H1 (cell line): Measurements from ENCODE around the gene FLRT1. TPM values are rescaled to one million over a fixed set of nuclear protein-coding genes. Genes with fewer than 3 reads are reported as not detected.

Source experiments
- CTCF ChIA-PET: fragments of 300-600 bp; sonication (Branson Sonifier 250); formaldehyde crosslinking; loops from one replicate; lab custom pipeline; 2021; ENCODE audit not compliant: partially characterized antibody; lab: Charles Lee
- POLR2A ChIA-PET: fragments of 300-600 bp; sonication (Branson Sonifier 250); formaldehyde crosslinking; loops from one replicate; lab custom pipeline; 2021; ENCODE audit warnings: inconsistent platforms; ENCODE audit not compliant: partially characterized antibody; lab: Charles Lee
- DNase-seq, 2 experiments: peaks; one replicate each; pipeline versions ENCODE4 v3.0.0 to v3.0.0-alpha.2; 2010 to 2022; ENCODE audit warnings: low spot score in 2 of 2, low read depth in 1 of 2, mixed read lengths in 1 of 2
- FAIRE-seq: peaks from 2 replicates; lab custom pipeline; 2011; peaks lifted over from hg19 to GRCh38; lab: Jason Lieb, UNC
- H2AFZ ChIP-seq: 2 replicates; pipeline ENCODE4 v1.8.1; 2012; ENCODE audit warnings: low read length, inconsistent platforms
- H2AK5ac ChIP-seq: 2 replicates; pipeline ENCODE4 v1.6.1; 2013; ENCODE audit warnings: low read depth, low read length
- H2BK120ac ChIP-seq: replicated peaks from 2 replicates; pipeline ENCODE3; 2013; ENCODE audit warnings: low read depth, low read length, inconsistent platforms
- H2BK12ac ChIP-seq: 2 replicates; pipeline ENCODE4 v1.6.1; 2013; ENCODE audit warnings: low read depth, low read length
- H2BK15ac ChIP-seq: 2 replicates; pipeline ENCODE4 v1.6.1; 2013; ENCODE audit warnings: low read length
- H2BK20ac ChIP-seq: 2 replicates; pipeline ENCODE4 v1.6.1; 2013; ENCODE audit warnings: low read length
- H2BK5ac ChIP-seq: 2 replicates; pipeline ENCODE4 v1.6.1; 2013; ENCODE audit warnings: low read depth, low read length
- H3K14ac ChIP-seq: 2 replicates; pipeline ENCODE4 v1.6.1; 2013; ENCODE audit warnings: inconsistent platforms; ENCODE audit not compliant: insufficient read length
- H3K18ac ChIP-seq: 2 replicates; pipeline ENCODE4 v1.6.1; 2013; ENCODE audit warnings: low read length; ENCODE audit errors: extremely low read depth
- H3K23ac ChIP-seq: 2 replicates; pipeline ENCODE4 v1.6.1; 2013; ENCODE audit warnings: inconsistent platforms; ENCODE audit not compliant: insufficient read length
- H3K23me2 ChIP-seq: 2 replicates; pipeline ENCODE4 v1.6.1; 2013; ENCODE audit warnings: low read depth, low read length
- H3K27ac ChIP-seq: 2 replicates; pipeline ENCODE4 v1.6.1; 2011; ENCODE audit warnings: low read depth, low read length, inconsistent platforms
- H3K27me3 ChIP-seq, 4 experiments: replicated peaks in 1 of 4; 1 replicate in 1 of 4; 2 replicates in 3 of 4; pipeline versions ENCODE4 v1.6.1 to v1.8.1; 2011 to 2013; ENCODE audit warnings: low read length in 3 of 4, mild to moderate bottlenecking in 3 of 4, inconsistent platforms in 2 of 4, mixed read lengths in 2 of 4, moderate library complexity in 1 of 4; ENCODE audit not compliant: control insufficient read depth in 3 of 4, insufficient read depth in 3 of 4; ENCODE audit errors: extremely low read depth in 1 of 4
- H3K36me3 ChIP-seq, 4 experiments: 2 replicates each; pipeline versions ENCODE4 v1.6.1 to v1.8.1; 2011 to 2013; ENCODE audit warnings: mild to moderate bottlenecking in 4 of 4, low read length in 3 of 4, moderate library complexity in 2 of 4, control low read depth in 1 of 4, inconsistent platforms in 1 of 4; ENCODE audit not compliant: insufficient read depth in 4 of 4, control insufficient read depth in 2 of 4
- H3K4ac ChIP-seq: replicated peaks from 2 replicates; pipeline ENCODE3; 2013; ENCODE audit warnings: low read length, low read depth, mixed read lengths, inconsistent platforms; ENCODE audit not compliant: insufficient read length
- H3K4me1 ChIP-seq, 4 experiments: replicated peaks in 1 of 4; 1 replicate in 1 of 4; 2 replicates in 3 of 4; pipeline versions ENCODE4 v1.6.1 to v1.8.1; 2011 to 2013; ENCODE audit warnings: low read length in 3 of 4, inconsistent platforms in 2 of 4, mixed read lengths in 1 of 4; ENCODE audit not compliant: insufficient read depth in 4 of 4, control insufficient read depth in 3 of 4
- H3K4me2 ChIP-seq, 2 experiments: 2 replicates each; pipeline versions ENCODE4 v1.6.1 to v1.8.1; 2011 to 2013; ENCODE audit warnings: low read depth in 2 of 2, low read length in 2 of 2, control low read depth in 1 of 2, inconsistent platforms in 1 of 2, mild to moderate bottlenecking in 1 of 2; ENCODE audit not compliant: insufficient read depth in 1 of 2
- H3K4me3 ChIP-seq, 4 experiments: fragments of 200-600, 300-600 bp in 1 of 4; sonication (generic), shearing (Covaris generic), sonication (Bioruptor Twin) in 1 of 4; 2 replicates each; pipeline versions ENCODE4 v1.5.1 to v1.8.1; 2011 to 2016; ENCODE audit warnings: low read length in 4 of 4, low read depth in 3 of 4, control low read depth in 2 of 4, inconsistent platforms in 2 of 4, mild to moderate bottlenecking in 2 of 4, mixed read lengths in 1 of 4, moderate library complexity in 1 of 4; ENCODE audit not compliant: insufficient read depth in 2 of 4; ENCODE audit errors: extremely low read depth in 1 of 4
- H3K56ac ChIP-seq: replicated peaks from 2 replicates; pipeline ENCODE3; 2013; ENCODE audit warnings: low read depth, mild to moderate bottlenecking, mixed read lengths, low read length, inconsistent platforms; ENCODE audit not compliant: insufficient read length
- H3K79me1 ChIP-seq: 2 replicates; pipeline ENCODE4 v1.6.1; 2013; ENCODE audit warnings: low read depth, low read length, control low read depth
- H3K79me2 ChIP-seq, 2 experiments: 2 replicates each; pipeline versions ENCODE4 v1.6.1 to v1.8.1; 2012 to 2013; ENCODE audit warnings: low read length in 2 of 2, mild to moderate bottlenecking in 2 of 2, inconsistent platforms in 1 of 2; ENCODE audit not compliant: insufficient read depth in 2 of 2, control insufficient read depth in 1 of 2
- H3K9ac ChIP-seq, 4 experiments: replicated peaks in 1 of 4; 1 replicate in 1 of 4; 2 replicates in 3 of 4; pipeline versions ENCODE4 v1.6.1 to v1.8.1; 2011 to 2013; ENCODE audit warnings: low read depth in 3 of 4, low read length in 3 of 4, control low read depth in 2 of 4, mild to moderate bottlenecking in 2 of 4, moderate library complexity in 2 of 4, inconsistent platforms in 1 of 4; ENCODE audit errors: extremely low read depth in 1 of 4
- H3K9me3 ChIP-seq, 2 experiments: 2 replicates each; pipeline versions ENCODE4 v1.6.1 to v1.8.1; 2012 to 2013; ENCODE audit warnings: mild to moderate bottlenecking in 2 of 2, moderate library complexity in 2 of 2, control low read depth in 1 of 2, inconsistent platforms in 1 of 2, low read depth in 1 of 2, low read length in 1 of 2, mixed read lengths in 1 of 2; ENCODE audit not compliant: insufficient read depth in 2 of 2
- H4K20me1 ChIP-seq, 2 experiments: replicated peaks in 1 of 2; 2 replicates each; pipeline versions ENCODE3 to v1.8.1; 2011 to 2013; ENCODE audit warnings: inconsistent platforms in 2 of 2, low read length in 2 of 2, mild to moderate bottlenecking in 1 of 2; ENCODE audit not compliant: insufficient read depth in 2 of 2, control insufficient read depth in 1 of 2
- H4K5ac ChIP-seq: 2 replicates; pipeline ENCODE4 v1.6.1; 2013; ENCODE audit warnings: low read length, low read depth, mixed read lengths, inconsistent platforms; ENCODE audit not compliant: insufficient read length
- H4K8ac ChIP-seq: 2 replicates; pipeline ENCODE4 v1.8.0; 2013; ENCODE audit warnings: mild to moderate bottlenecking, moderate library complexity, low read length, inconsistent platforms; ENCODE audit not compliant: insufficient read depth; ENCODE audit errors: extremely low read depth
- H4K91ac ChIP-seq: replicated peaks from 2 replicates; pipeline ENCODE3; 2013; ENCODE audit warnings: low read length, mixed read lengths, inconsistent platforms; ENCODE audit not compliant: insufficient read length
- CHD2 ChIP-seq: IDR thresholded peaks from 2 replicates; pipeline ENCODE4 v1.6.1; 2012; ENCODE audit warnings: low read length, improper control_type of control experiment
- HDAC6 ChIP-seq: IDR thresholded peaks from one replicate; pipeline ENCODE4 v1.7.1; 2012; ENCODE audit warnings: low read depth, mild to moderate bottlenecking, inconsistent platforms, low read length, moderate library complexity
- MAFK ChIP-seq: IDR thresholded peaks from 2 replicates; pipeline ENCODE4 v1.6.1; 2012; ENCODE audit warnings: low read depth, mild to moderate bottlenecking, improper control_type of control experiment, low read length
- SIRT6 ChIP-seq: IDR thresholded peaks from one replicate; pipeline ENCODE4 v1.7.1; 2012; ENCODE audit warnings: low read length, inconsistent platforms
- TCF12 ChIP-seq: IDR thresholded peaks from 2 replicates; pipeline ENCODE4 v1.6.1; 2011; ENCODE audit warnings: low read depth, mild to moderate bottlenecking, low read length
- YY1 ChIP-seq: IDR thresholded peaks from 2 replicates; pipeline ENCODE4 v1.6.1; 2011; ENCODE audit warnings: low read depth, mild to moderate bottlenecking, low read length
- WGBS, 2 experiments: shearing (Covaris generic) in 1 of 2; methylation state at CpG; one replicate each; pipeline versions ENCODE4 v1.1.6 to v1.1.7; 2013 to 2015; ENCODE audit warnings: low lambda C conversion rate in 2 of 2, mixed read lengths in 2 of 2, inconsistent platforms in 1 of 2, low coverage in 1 of 2, missing lambda C conversion rate in 1 of 2; ENCODE audit not compliant: insufficient replicate concordance in 2 of 2, insufficient coverage in 1 of 2, insufficient read length in 1 of 2; ENCODE audit errors: extremely low coverage in 1 of 2, missing lambda C conversion rate in 1 of 2; 5-methylcytosine and 5-hydroxymethylcytosine counted together
- polyA plus RNA-seq, 7 experiments: library from polyadenylated mRNA; depleted of rRNA in 3 of 7; stranded (reverse) in 5 of 7; unstranded in 2 of 7; fragments of >200 nt in 5 of 7; fragments of 200-250 nt in 2 of 7; gene quantifications; 1 replicate in 5 of 7; 2 replicates in 1 of 7; 4 replicates in 1 of 7; pipeline versions ENCODE4 v1.2.1 to v1.2.3, GENCODE V29; 2011 to 2013; ENCODE audit warnings: missing spikeins in 2 of 7, mixed read lengths in 2 of 7
- total RNA-seq: library from RNA; stranded (reverse); fragmentation: NEBNext Ultra II Directional; extraction: Animal tissue kit (Norgen Biotek cat#: 25700); gene quantifications from 2 replicates; pipeline ENCODE4 v1.2.1, GENCODE V29; 2021
- TF ChIP-seq, protein P1 (sequence below), 3 experiments: IDR thresholded peaks; 1 replicate in 2 of 3; 2 replicates in 1 of 3; pipeline versions ENCODE4 v1.5.1 to v1.6.1; 2011; ENCODE audit warnings: low read length in 3 of 3, mild to moderate bottlenecking in 3 of 3, inconsistent platforms in 2 of 3, low read depth in 1 of 3, moderate library complexity in 1 of 3; ENCODE audit not compliant: insufficient read depth in 1 of 3; ENCODE audit errors: control extremely low read depth in 1 of 3

Gene FLRT1
- total and polyA plus RNA-seq, 2 of the 8 experiments (the other 6 are each of a cell fraction or from before 2014, with no cell fraction given) = 0.14 to 0.28 TPM

DNA sequence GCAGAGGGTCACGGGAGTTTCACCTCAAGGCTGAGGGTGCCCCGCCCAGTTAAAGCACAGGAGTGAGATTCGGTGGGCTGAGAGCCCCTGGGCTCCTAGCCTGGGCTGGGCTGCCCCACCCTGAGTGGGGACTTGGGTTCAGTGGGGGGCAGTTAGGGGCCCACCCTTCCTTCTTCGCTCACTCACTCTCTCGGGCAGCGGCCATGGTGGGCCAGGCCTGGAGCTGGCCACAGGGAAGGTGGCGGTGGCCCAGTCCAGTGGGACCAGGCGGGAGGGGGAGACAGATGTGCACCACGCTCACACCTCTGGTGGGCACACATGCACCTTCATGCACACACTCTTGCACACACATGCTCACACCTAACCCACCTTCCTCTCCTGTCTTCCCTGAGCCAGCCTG lies 6.1 kb downstream of the FLRT1 start:
- no peak overlapping the region for H3K9ac ChIP-seq
- DNase-seq (no peak), FAIRE-seq (no peak)
- WGBS, 2 experiments = 89% methylated on average over 7 of the region's 9 CpGs; no CpG with 5 or more reads in 1 of the 2 experiments
- no peaks in the 10 kb centered on the region for H3K79me2 ChIP-seq
- peaks cover 2% of the 10 kb centered on the region; the same call in 1 of the 2 replicates for H3K79me1 ChIP-seq
- peaks cover 0 to 11% (median 5%) of the 10 kb centered on the region in 4 experiments; a peak in 5 of 7 replicates for H3K4me1 ChIP-seq
- H4K5ac ChIP-seq = no peak overlapping the region
- TF ChIP-seq MAFK (no peak), HDAC6 (no peak), TCF12 (no peak), CHD2 (no peak), SIRT6 (no peak), YY1 (no peak)
- TF ChIP-seq, protein P1, sequence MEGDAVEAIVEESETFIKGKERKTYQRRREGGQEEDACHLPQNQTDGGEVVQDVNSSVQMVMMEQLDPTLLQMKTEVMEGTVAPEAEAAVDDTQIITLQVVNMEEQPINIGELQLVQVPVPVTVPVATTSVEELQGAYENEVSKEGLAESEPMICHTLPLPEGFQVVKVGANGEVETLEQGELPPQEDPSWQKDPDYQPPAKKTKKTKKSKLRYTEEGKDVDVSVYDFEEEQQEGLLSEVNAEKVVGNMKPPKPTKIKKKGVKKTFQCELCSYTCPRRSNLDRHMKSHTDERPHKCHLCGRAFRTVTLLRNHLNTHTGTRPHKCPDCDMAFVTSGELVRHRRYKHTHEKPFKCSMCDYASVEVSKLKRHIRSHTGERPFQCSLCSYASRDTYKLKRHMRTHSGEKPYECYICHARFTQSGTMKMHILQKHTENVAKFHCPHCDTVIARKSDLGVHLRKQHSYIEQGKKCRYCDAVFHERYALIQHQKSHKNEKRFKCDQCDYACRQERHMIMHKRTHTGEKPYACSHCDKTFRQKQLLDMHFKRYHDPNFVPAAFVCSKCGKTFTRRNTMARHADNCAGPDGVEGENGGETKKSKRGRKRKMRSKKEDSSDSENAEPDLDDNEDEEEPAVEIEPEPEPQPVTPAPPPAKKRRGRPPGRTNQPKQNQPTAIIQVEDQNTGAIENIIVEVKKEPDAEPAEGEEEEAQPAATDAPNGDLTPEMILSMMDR (IDR thresholded peaks at IDR 0.05; ENCODE audit: control extremely low read depth in 1 of 3, insufficient read depth in 1 of 3, low read depth in 1 of 3, low read length in 3 of 3) = no peak
- no peak overlapping the region; the same call in 1 of the 2 replicates for H3K18ac ChIP-seq
- H2BK5ac ChIP-seq = no peak overlapping the region
- H2AFZ ChIP-seq = no peak overlapping the region
- H2AK5ac ChIP-seq = no peak overlapping the region
- no peak overlapping the region for H2BK120ac ChIP-seq
- H3K23me2 ChIP-seq = peaks cover under 1% of the 10 kb centered on the region; the same call in 1 of the 2 replicates
- no peak overlapping the region for H3K27ac ChIP-seq
- no peak overlapping the region for H3K23ac ChIP-seq
- H2BK15ac ChIP-seq = no peak overlapping the region
- CTCF ChIA-PET = interaction anchor here (0.9 to 21.2 kb wide), 27 partner anchors 10 to 105 kb away, joined by 3 to 291 read pairs (median 7); no protein-coding TSS in a partner anchor
- no peak overlapping the region for H2BK20ac ChIP-seq
- H3K4me3 ChIP-seq = no peak overlapping the region
- H3K4me2 ChIP-seq = no peak overlapping the region
- peaks cover 12 to 36% of the 10 kb centered on the region in 2 experiments for H4K20me1 ChIP-seq
- no peak overlapping the region for H3K56ac ChIP-seq
- no peak overlapping the region for H4K91ac ChIP-seq
- no peak overlapping the region for H3K4ac ChIP-seq
- peaks cover 35 to 92% (median 79%) of the 10 kb centered on the region in 4 experiments for H3K27me3 ChIP-seq
- no peak overlapping the region for H2BK12ac ChIP-seq
- POLR2A ChIA-PET = no interaction called here
- H3K14ac ChIP-seq = no peak overlapping the region
- no peaks in the 10 kb centered on the region for H3K36me3 ChIP-seq
- H3K9me3 ChIP-seq = no peaks in the 10 kb centered on the region
- H4K8ac ChIP-seq = peak overlapping the region; percentile 36; the same call in 1 of the 2 replicates
